Activated T-cell treated with anti-CD3 and anti-CD28 coated beads for 24 hours (primary cell): ENCODE data around the gene LETM1.
A peak's percentile ranks its signal among the peaks of the same experiment; 100 is the strongest.

Experiments used
- DNase-seq: peaks from one replicate; pipeline ENCODE4 v3.0.0-alpha.2; 2020; ENCODE audit warnings: low read depth

Gene LETM1

GRCh38 chr4:1825326-1825725, 30.6 kb downstream of the LETM1 start:
- DNase-seq = no peak

DNA sequence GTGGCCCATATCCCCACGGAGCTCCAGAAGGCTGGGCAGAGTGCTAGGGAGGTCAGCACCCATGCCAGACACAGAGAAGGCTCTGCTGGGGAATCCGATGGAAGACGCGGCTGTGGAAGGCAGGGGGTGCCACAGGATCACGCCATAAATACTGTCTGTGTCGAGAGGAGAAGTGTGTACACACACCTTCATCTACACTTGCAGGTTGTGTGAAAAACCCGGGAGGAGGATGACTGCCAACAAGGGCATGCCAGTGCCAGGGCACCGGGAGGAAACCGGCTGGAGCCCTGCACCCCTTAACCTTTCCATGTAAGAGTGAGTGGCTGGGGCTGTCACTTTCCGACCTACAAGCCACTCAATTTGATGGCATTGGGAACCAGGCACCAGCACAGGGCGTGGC, 31.2 kb downstream of the LETM1 start:
- no peak for DNase-seq

- no peak for DNase-seq
These were observed 32.4 kb downstream of the LETM1 start for GRCh38 chr4:1823545-1823932.

GRCh38 chr4:1822568-1823544, 33.1 kb downstream of the LETM1 start:
- no peak for DNase-seq

DNA sequence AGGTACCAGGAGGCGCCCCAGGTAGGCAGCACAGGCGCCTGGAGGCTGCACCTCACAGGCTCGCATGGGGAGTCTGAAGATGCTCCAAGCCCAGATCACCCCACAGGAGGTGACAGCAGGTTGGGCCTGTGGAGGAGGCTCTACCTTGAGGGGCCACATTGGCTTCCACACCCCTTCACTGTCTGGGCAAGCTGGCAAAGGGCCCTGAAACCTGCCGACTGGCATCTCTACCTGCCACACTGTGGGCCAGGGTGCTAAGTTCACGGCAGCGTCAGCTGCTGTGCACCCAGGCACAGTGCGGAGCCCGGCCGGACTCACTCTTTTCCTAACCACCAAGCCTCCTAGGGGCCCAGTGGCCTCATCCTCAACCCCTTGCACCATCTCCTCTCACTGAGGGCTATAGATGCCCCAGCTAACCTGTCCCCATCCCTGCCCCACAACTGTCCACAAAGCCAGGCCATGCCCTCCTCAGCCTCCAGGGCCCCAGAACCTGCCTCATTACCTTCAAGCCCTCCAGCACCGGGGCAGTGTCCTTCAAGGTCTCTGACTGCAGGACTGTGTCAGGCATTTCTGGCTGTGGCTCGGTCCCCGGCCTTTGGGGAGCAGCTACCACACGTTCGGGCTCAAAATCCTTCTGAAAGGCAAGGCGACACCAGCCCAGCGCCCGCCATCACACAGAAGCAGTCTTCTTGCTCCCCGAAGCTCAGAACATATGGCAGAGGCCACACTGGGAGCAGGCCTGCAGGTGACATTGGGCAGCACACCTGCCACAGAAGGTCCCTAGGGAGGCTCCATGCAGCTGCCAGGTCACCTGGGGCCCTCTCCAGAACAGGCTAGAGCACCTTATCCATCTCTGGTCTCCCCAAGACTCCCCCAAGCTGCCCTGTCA, 34.0 kb downstream of the LETM1 start:
- no peak for DNase-seq

GRCh38 chr4:1819816-1820215, 36.1 kb downstream of the LETM1 start:
- no peak for DNase-seq

- DNase-seq = no peak
These were observed 36.7 kb downstream of the LETM1 start for GRCh38 chr4:1819284-1819683.

DNA sequence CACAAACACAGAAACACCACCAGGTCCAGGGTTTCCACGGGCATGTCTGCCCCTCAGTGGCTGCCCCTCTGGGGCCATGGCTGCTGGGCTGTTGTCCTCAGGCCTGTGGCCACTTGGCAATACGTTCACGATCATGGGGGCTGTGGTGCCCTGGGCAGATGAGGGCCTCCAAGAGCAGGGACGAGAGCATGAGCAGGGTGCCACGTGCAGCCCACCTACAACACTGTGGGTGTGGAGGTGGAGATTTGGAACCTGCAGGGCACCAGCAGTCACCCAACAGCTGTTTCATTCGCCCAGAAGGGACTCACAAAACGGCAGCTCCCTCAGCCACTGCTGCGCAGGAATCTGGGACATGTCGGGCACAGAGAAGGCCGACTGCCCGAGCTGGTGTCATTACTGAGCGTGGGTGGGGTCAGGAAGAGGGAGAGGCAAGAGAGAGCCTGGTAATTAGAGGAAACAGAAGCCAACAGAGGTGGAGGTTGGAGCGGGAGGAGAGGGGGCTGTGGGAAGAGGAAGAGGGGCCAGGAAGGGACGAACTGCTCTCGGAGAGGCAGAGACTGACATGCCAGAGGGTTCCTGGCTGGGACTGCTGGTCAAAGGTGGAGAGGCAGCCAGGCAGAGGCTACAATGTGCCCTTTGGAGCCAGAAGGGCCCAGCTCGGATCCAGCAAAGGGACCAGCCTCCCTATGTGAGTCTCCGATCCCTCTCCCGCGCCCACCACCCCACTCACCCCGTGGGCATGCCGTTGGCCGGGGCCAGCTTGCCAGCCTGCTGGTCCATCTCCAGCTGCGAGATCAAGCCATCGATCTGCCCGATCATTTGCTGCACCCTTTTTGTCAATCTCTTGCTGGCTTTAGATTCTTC, 39.7 kb downstream of the LETM1 start:
- DNase-seq = no peak

- DNase-seq = no peak
These were observed 40.6 kb downstream of the LETM1 start for GRCh38 chr4:1815096-1815996.

GRCh38 chr4:1814453-1814852, 41.5 kb downstream of the LETM1 start:
- DNase-seq = no peak

- DNase-seq = no peak
These were observed 42.0 kb downstream of the LETM1 start for GRCh38 chr4:1813915-1814314.

DNA sequence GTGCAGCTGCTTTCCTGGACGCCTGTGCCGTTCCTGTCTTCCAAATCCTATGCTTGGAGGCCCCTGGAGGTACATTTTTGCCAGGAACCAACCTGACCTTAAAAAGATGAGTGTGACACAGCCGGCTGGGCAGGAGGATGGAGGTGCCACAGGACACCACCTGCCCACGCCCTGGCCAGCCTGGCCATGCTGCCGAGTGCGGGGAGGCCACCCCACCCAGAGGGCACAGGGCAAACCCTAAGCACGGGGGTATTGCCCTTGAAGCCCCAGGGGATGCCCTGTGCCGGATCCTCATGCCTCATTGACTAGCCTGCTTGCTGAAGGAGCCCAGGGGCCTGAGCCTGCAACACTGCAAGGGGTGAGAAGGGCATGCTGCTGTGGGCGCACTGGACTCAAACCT, 42.7 kb downstream of the LETM1 start:
- DNase-seq = no peak

DNA sequence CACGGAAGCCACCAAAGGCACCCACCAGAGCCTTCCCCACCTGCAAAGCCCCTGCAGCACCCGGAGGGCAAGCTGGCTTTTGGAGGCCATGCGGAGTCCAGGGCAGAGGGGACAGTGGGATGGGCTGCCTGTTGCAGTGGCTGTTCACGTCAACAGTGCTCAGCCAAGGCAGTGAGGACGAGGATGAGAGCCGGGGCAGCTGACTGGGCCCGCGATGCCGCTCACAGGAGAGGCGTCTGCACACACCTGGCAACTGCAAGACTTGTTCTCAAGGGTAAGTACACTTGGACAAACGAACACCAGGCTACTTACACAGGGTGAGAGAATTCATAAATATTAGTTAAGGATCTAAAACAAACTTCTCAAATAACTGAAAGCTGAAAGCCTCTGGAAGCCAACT, 43.2 kb downstream of the LETM1 start:
- no peak for DNase-seq

DNA sequence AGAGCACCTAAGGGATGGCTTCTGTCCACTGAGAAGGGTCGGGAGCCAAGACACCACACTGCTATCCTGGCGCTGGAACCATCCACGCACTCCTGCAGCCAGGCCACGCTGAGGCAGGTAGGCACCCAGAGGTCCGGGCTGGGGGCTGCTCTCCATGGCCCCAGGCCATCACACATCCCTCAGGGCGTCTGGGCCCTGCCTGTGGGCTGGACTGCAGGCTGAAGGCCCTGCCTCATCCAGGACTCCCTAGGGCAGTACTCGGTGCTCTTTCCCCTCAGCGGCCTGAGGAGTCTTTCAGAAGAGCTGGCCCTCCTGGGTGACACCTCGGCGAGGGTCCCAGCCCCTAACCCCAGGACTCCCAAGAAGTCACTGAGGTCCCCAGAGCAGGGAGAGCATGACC, 45.2 kb downstream of the LETM1 start:
- no peak for DNase-seq

DNA sequence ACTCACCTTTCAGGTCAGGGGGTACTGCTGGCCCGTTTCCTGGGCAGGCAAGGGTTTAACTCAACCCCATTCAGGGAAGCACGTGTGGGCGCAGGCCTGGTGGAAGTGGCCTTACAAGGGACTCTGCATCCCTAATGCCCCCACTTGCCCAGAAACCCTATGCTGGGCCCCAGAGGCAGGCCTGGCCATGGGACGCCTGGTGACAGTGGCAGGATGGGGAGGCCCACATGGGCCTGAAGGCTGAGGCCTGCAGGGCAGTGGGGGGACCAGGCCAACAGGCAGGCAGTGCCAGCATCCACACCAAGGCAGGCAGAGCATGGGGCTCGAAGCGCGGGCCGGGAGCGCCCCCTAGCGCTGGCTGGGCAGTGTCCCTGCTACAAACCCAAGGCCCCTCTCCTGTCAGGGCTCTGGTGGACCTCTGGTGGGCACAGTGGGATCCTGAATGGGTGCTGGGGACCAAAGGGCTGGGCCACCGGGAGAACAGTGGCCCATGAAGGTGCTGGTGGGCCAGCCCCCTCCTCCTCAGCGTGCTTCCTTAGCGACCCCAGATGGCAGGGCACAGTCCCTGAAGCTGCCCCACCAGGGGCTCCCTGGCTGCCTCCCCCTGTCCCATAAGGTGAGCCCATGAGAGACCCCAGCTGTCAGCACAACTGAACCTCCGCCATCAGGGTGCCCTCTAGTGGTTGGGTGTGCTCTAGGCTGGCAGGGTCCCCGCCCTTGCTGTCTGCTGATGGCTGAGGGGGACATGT, 46.0 kb downstream of the LETM1 start:
- peak; percentile 56 for DNase-seq

- no peak for DNase-seq
These were observed 46.9 kb downstream of the LETM1 start for GRCh38 chr4:1808851-1809753.

GRCh38 chr4:1808396-1808795, 47.6 kb downstream of the LETM1 start:
- DNase-seq = no peak

GRCh38 chr4:1807332-1807777, 48.6 kb downstream of the LETM1 start:
- no peak for DNase-seq
